Upper lobe of right lung (tissue), 1 donor: ENCODE results near the gene LCN15. TPM values are rescaled to one million over a fixed set of nuclear protein-coding genes. Genes with fewer than 3 reads are reported as not detected.
"Not testable (repeated sequence)": the region's sequence is repeated elsewhere in the genome, so short reads cannot be mapped to it uniquely, and the experiment has no call there.

ENCODE experiments used
- ATAC-seq: fragments of 200-7000 bp; cut with Tn5 transposase; one replicate; pipeline ENCODE4 v1.9.1; 2020; ENCODE audit warnings: mild to moderate bottlenecking, moderate library complexity
- DNase-seq: peaks from one replicate; pipeline ENCODE4 v3.0.0-alpha.2; 2020
- H3K27ac ChIP-seq: fragments of 200-600 bp; one replicate; pipeline ENCODE4 v1.8.0; 2022
- H3K27me3 ChIP-seq: fragments of 200-600 bp; one replicate; pipeline ENCODE4 v1.8.0; 2022; ENCODE audit warnings: mild to moderate bottlenecking
- H3K36me3 ChIP-seq: fragments of 200-600 bp; one replicate; pipeline ENCODE4 v1.8.0; 2022
- H3K4me1 ChIP-seq: fragments of 200-600 bp; one replicate; pipeline ENCODE4 v1.8.0; 2022
- H3K4me3 ChIP-seq: fragments of 200-600 bp; one replicate; pipeline ENCODE4 v1.8.0; 2022; ENCODE audit warnings: mild to moderate bottlenecking
- H3K9me3 ChIP-seq: fragments of 200-600 bp; one replicate; pipeline ENCODE4 v1.8.0; 2022
- intact Hi-C: fragments of 100-400 bp; cut with DNase I; formaldehyde crosslinking; loops from one replicate; pipeline ENCODE4 v1.11.0; 2022
- total RNA-seq: library from RNA; stranded (reverse); fragmentation: NEBNext Ultra II Directional; extraction: Animal tissue kit (Norgen Biotek cat#: 25700); gene quantifications from one replicate; pipeline ENCODE4 v1.2.1, GENCODE V29; 2021
- TF ChIP-seq, protein P1 (sequence below): fragments of 200-600 bp; IDR thresholded peaks from one replicate; pipeline ENCODE4 v1.8.0; 2022; ENCODE audit warnings: antibody characterized with exemption
- donor health status: DM: no; HTN: yes; CAD: no; lungs with severe emphysema.

The LCN15 gene
- total RNA-seq, 1 donor from 2014 or later = not detected

DNA sequence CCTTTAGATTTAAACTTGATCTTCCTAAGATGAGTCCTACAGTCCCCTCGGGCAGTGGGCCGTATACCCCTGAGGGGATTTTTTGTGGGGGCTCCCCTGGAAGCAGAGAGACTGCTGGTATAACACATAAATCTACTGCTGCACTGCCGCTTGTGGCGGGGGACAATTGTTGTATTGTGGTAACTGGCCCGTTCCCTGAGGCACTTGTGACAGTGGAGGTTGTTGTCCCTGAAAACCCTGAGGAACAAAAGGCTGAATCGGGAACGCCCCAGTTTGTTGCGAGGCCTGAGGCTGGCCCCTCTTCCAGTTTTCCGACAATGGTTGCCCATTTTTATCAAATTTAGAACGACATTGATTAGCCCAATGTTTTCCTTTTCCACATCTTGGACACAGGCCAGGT lies 22.1 kb upstream of the LCN15 start:
- ATAC-seq (no peak), DNase-seq (peak; percentile 50)
- peaks cover 11% of the 10 kb centered on the region for H3K4me1 ChIP-seq
- intact Hi-C loops = loop anchor here (5.0 kb wide), 1 partner anchor 246 kb away; the partner anchor contains the start of gene FUT7
- TF ChIP-seq, protein P1, sequence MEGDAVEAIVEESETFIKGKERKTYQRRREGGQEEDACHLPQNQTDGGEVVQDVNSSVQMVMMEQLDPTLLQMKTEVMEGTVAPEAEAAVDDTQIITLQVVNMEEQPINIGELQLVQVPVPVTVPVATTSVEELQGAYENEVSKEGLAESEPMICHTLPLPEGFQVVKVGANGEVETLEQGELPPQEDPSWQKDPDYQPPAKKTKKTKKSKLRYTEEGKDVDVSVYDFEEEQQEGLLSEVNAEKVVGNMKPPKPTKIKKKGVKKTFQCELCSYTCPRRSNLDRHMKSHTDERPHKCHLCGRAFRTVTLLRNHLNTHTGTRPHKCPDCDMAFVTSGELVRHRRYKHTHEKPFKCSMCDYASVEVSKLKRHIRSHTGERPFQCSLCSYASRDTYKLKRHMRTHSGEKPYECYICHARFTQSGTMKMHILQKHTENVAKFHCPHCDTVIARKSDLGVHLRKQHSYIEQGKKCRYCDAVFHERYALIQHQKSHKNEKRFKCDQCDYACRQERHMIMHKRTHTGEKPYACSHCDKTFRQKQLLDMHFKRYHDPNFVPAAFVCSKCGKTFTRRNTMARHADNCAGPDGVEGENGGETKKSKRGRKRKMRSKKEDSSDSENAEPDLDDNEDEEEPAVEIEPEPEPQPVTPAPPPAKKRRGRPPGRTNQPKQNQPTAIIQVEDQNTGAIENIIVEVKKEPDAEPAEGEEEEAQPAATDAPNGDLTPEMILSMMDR = no peak
- no peak overlapping the region for H3K4me3 ChIP-seq
- no peaks in the 10 kb centered on the region for H3K36me3 ChIP-seq
- H3K9me3 ChIP-seq = no peaks in the 10 kb centered on the region
- H3K27me3 ChIP-seq = no peaks in the 10 kb centered on the region
- H3K27ac ChIP-seq = no peak overlapping the region

DNA sequence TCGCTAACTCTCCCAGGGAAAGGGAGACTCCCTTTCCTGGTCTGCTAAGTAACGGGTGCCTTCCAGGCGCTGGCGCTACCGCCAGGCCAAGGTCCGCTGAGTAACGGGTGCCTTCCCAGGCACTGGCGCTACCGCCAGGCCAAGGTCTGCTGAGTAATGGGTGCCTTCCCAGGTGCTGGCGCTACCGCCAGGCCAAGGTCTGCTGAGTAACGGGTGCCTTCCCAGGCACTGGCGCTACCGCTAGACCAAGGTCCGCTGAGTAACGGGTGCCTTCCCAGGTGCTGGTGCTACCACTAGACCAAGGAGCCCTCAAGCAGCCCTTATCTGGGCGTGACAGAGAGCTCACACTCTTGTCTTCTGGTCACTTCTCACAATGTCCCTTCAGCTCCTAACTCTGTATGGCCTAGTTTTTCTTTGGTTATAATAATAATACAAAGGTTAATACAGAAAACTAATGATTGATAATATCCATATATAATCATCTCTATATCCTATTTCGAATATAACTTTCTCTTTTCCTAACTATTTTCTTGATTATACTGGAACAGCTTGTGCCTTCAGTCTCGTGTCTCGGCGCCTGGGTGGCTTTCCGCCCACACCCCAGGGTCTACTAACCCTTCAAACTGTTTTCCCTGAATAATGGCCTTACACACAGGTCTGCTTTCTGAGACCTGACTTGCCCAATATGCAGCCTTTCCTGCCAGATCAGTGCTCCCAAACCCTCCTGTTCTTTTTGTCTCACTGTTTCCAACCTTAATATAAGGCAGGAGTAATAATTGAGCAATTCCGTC lies 21.4 kb upstream of the LCN15 start:
- not testable (repeated sequence) for DNase-seq, H3K27ac ChIP-seq, ATAC-seq, H3K9me3 ChIP-seq, H3K4me3 ChIP-seq, H3K36me3 ChIP-seq, H3K27me3 ChIP-seq
- H3K4me1 ChIP-seq = peaks cover 11% of the 10 kb centered on the region
- intact Hi-C loops = loop anchor here (5.0 kb wide), 1 partner anchor 247 kb away; the partner anchor contains the start of gene FUT7

DNA sequence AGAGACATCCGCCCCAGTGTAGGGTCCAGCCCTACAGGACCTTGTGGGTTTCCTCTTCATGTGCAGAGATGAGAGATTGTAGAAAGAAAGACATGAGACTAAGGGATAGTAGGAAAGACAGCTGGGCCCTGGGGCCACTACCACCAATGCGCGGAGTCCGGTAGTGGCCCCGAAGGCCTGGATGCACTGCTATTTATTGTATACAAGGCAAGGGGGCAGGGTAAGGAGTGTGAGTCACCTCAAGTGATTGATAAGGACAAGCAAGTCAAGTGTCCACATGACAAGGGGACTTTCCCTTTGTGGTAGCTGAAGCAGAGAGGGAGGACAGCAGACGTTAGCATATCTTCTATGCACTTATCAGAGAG lies 20.7 kb upstream of the LCN15 start:
- no peaks in the 10 kb centered on the region for H3K36me3 ChIP-seq
- H3K27ac ChIP-seq = no peak overlapping the region
- H3K4me1 ChIP-seq = peaks cover 6% of the 10 kb centered on the region
- ATAC-seq = peak; percentile 13
- DNase-seq = no peak
- no peak overlapping the region for H3K4me3 ChIP-seq
- TF ChIP-seq, protein P1 = no peak
- H3K27me3 ChIP-seq = no peaks in the 10 kb centered on the region
- intact Hi-C loops = loop anchor here (5.0 kb wide), 1 partner anchor 247 kb away; the partner anchor contains the start of gene FUT7
- no peaks in the 10 kb centered on the region for H3K9me3 ChIP-seq

DNA sequence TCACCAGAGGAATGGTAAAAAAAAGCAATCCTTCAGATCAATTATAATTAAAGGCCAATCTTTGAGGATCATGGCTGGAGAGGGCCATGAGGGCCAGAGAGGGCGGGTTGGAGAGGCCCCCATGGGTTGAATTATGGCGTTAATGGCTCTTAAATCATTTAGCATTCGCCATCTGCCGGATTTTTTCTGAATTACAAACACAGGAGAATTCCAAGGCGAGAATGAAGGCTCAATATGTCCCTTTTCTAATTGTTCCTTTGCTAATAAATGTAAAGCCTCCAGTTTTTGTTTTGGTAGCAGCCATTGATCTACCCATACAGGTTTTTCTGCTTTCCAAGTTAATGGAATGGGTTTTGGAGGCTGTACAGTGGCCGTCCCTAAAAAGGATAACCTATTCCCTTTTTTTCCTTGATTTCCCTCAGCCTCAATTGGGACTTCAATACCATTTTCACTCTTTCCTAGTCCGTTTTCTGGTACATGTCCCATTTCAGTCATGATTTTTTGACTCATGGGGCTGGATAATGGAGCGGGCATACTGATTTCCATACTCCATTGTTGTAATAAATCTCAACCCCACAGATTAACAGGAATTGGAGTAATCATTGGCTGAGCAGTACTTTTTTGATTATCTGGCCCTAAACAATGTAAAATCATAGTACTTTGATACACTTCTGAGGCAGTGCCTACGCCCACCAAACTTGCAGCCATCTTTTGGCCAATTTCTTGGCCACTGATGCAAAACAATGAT lies 20.1 kb upstream of the LCN15 start:
- Histone ChIP-seq H3K4me3 (no peak overlapping the region), H3K36me3 (no peaks in the 10 kb centered on the region), H3K9me3 (no peaks in the 10 kb centered on the region), H3K27ac (no peak overlapping the region), H3K4me1 (peaks cover 6% of the 10 kb centered on the region), H3K27me3 (no peaks in the 10 kb centered on the region)
- intact Hi-C loops = no loop called here
- TF ChIP-seq, protein P1 = peak; percentile 60
- no peak for ATAC-seq
- no peak for DNase-seq

DNA sequence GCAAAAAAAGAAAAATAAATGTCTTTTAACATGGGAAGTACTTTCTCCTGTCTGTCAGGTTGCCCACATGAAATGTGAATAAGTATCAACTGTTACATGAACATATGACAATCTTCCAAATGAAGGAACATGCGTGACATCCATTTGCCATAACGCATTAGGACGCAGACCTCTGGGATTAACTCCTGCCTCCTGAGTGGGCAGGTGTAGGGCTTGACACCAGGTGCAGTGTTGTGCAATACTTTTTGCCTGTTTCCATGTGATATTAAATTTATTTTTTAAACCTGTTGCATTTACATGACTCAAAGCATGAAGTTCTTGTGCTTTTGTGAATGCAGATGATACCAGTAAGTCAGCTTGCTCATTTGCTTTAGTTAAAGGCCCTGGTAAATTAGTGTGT lies 18.1 kb upstream of the LCN15 start:
- Histone ChIP-seq H3K9me3 (no peaks in the 10 kb centered on the region), H3K36me3 (no peaks in the 10 kb centered on the region), H3K4me3 (no peak overlapping the region), H3K27ac (no peak overlapping the region), H3K27me3 (no peaks in the 10 kb centered on the region), H3K4me1 (peaks cover under 1% of the 10 kb centered on the region)
- TF ChIP-seq, protein P1 = no peak
- ATAC-seq (no peak), DNase-seq (no peak)
- intact Hi-C loops = no loop called here

DNA sequence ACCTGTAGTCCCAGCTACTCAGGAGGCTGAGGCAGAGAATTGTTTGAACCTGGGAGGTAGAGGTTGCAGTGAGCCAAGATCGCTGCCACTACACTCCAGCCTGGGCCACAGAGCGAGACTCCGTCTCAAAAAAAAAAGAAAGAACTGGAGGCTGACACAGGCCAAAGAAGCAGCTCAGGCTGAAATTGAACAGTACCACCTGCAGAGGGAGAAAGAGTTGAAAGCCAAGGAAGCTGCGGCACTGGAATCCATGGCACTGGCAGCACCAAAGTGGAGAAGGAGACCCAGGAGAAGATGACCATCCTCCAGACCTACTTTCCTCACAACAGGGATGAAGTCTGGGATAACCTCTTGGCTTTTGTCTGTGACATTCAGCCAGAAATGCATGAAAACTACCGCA lies 15.5 kb upstream of the LCN15 start:
- Histone ChIP-seq H3K4me3 (no peak overlapping the region), H3K9me3 (no peaks in the 10 kb centered on the region), H3K27me3 (no peaks in the 10 kb centered on the region), H3K27ac (no peak overlapping the region), H3K36me3 (no peaks in the 10 kb centered on the region), H3K4me1 (no peaks in the 10 kb centered on the region)
- ATAC-seq (no peak), DNase-seq (no peak)
- TF ChIP-seq, protein P1 = no peak
- intact Hi-C loops = no loop called here
